ENCODE measurements around the gene TMED9. TPM values are rescaled to one million over a fixed set of nuclear protein-coding genes. Genes with fewer than 3 reads are reported as not detected.

The TMED9 gene
- total and polyA plus RNA-seq, 9 of the 15 experiments (the other 6 are each of a cell fraction or from before 2014, with no cell fraction given): 43.7 to 301 (median 90.0) TPM

- TF ChIP-seq JUNB (CRISPR knock-in tag; conservative IDR thresholded peaks at IDR 0.05) (no peak), EHMT2 (IDR thresholded peaks at IDR 0.05) (0 out of 2 replicates have a peak, but pooled peaks have one; percentile 26), RNF219 (CRISPR knock-in tag; IDR thresholded peaks at IDR 0.05) (no peak), FOXA1 (IDR thresholded peaks at IDR 0.05; ENCODE audit: borderline replicate concordance) (no peak), HOXB6 (CRISPR knock-in tag; IDR thresholded peaks at IDR 0.05; ENCODE audit: borderline replicate concordance) (no peak), YBX1 (IDR thresholded peaks at IDR 0.05) (no peak)
Measured at GRCh38 chr5:177568326-177568725, 23.7 kb upstream of the TMED9 start (continued).

- POLR2A ChIA-PET: interaction anchor here (0.5 kb wide), 1 partner anchor 27 kb away, joined by 3 read pairs; no protein-coding TSS in a partner anchor
- Histone ChIP-seq H3K4me1 (replicated peaks in 1 of 2; ENCODE audit: control insufficient read depth in 2 of 2, insufficient read depth in 2 of 2, low read length in 2 of 2) (peaks cover 18 to 21% of the 10 kb centered on the region in 2 experiments; a peak in 3 of 5 replicates), H3K27ac (ENCODE audit: extremely low read depth, low read depth, low read length) (no peak overlapping the region), H3K9me1 (ENCODE audit: control insufficient read depth, insufficient read depth, low read length) (no peaks in the 10 kb centered on the region), H3K4me2 (ENCODE audit: insufficient read depth, low read length) (no peak overlapping the region), H3K27me3 (ENCODE audit: control insufficient read depth in 2 of 2, insufficient read depth in 2 of 2, low read length in 2 of 2) (peaks cover 4 to 14% of the 10 kb centered on the region in 2 experiments; a peak in 4 of 5 replicates), H2AFZ (ENCODE audit: low read depth, low read length) (0 out of 2 replicates have a peak overlapping the region, but pooled peaks have one; percentile 13), H3K79me2 (ENCODE audit: control insufficient read depth, insufficient read depth, low read length) (no peaks in the 10 kb centered on the region), H3K36me3 (ENCODE audit: control insufficient read depth, insufficient read depth, low read length) (no peaks in the 10 kb centered on the region), H3K4me3 (no peak overlapping the region), H4K20me1 (replicated peaks; ENCODE audit: control insufficient read depth, insufficient read depth, low read length) (no peaks in the 10 kb centered on the region), H3K9me3 (replicated peaks; ENCODE audit: control insufficient read depth, insufficient read depth, low read depth, low read length) (no peaks in the 10 kb centered on the region), H3K9ac (ENCODE audit: insufficient read depth in 1 of 2, low read depth in 2 of 2, low read length in 2 of 2) (no peak overlapping the region)
- intact Hi-C loops (cut with micrococcal nuclease): no loop called here
- CTCF ChIA-PET (ENCODE audit: low intra/inter-chr PET ratio): no interaction called here
- DNase-seq (ENCODE audit: extremely low read depth in 1 of 4, low spot score in 3 of 4) (no peak), ATAC-seq (no peak), FAIRE-seq (no peak)
- WGBS (ENCODE audit: insufficient coverage, low coverage, missing lambda C conversion rate): 16% methylated on average over 2 of the region's 2 CpGs
- BruUV-seq (replicated peaks): no TSS peak
- in situ Hi-C loops (cut with MboI): no loop called here
- TF ChIP-seq ZNF551 (CRISPR knock-in tag; IDR thresholded peaks at IDR 0.05): no peak
- no peak for TF ChIP-seq BRCA1 (IDR thresholded peaks at IDR 0.05)
- TF ChIP-seq BRCA1 (CRISPR knock-in tag; IDR thresholded peaks at IDR 0.05): no peak
- no peak for TF ChIP-seq STAG1 (CRISPR knock-in tag; IDR thresholded peaks at IDR 0.05; ENCODE audit: borderline replicate concordance)
- no peak for TF ChIP-seq NFIC (IDR thresholded peaks at IDR 0.05)
- no peak for TF ChIP-seq RUNX1 (IDR thresholded peaks at IDR 0.05; ENCODE audit: low read depth)
- peak; percentile 15 to 28; a peak in 1 of 4 replicates for TF ChIP-seq KDM1A (IDR thresholded peaks at IDR 0.05)
- peak; percentile 51; the same call in 1 of the 2 replicates for TF ChIP-seq BCOR (IDR thresholded peaks at IDR 0.05)
- no peak for TF ChIP-seq CREB5 (CRISPR knock-in tag; IDR thresholded peaks at IDR 0.05)
- no peak for TF ChIP-seq TCF3 (CRISPR knock-in tag; IDR thresholded peaks at IDR 0.05)
- no peak for TF ChIP-seq TFE3 (CRISPR knock-in tag; IDR thresholded peaks at IDR 0.05)
- TF ChIP-seq RBM25 (IDR thresholded peaks at IDR 0.05; ENCODE audit: low read depth, low read length, severe bottlenecking): peak; percentile 84
- TF ChIP-seq YBX1 (IDR thresholded peaks at IDR 0.05): no peak
- no peak for TF ChIP-seq SETDB1 (IDR thresholded peaks at IDR 0.05; ENCODE audit: low read length)
- TF ChIP-seq ZNF165 (CRISPR knock-in tag; IDR thresholded peaks at IDR 0.05; ENCODE audit: borderline replicate concordance): no peak
Measured at GRCh38 chr5:177569894-177570293, 22.1 kb upstream of the TMED9 start.

Data from K562 (cell line).